Nephron (organoid): ENCODE data around the gene AGAP1.

Experiments
- H3K27ac Mint-ChIP-seq, 3 experiments: 2 replicates each; pipeline ENCODE4 v1.8.0; 2020; ENCODE audit warnings: mixed read lengths in 3 of 3, mild to moderate bottlenecking in 2 of 3, moderate library complexity in 1 of 3
- H3K27me3 Mint-ChIP-seq: 2 replicates; pipeline ENCODE4 v1.8.0; 2021; ENCODE audit warnings: low read depth, mild to moderate bottlenecking, moderate library complexity, mixed read lengths
- H3K36me3 Mint-ChIP-seq: 2 replicates; pipeline ENCODE4 v1.8.0; 2020; ENCODE audit warnings: low read depth, mixed read lengths
- H3K4me1 Mint-ChIP-seq: 2 replicates; pipeline ENCODE4 v1.8.0; 2020; ENCODE audit warnings: mixed read lengths
- H3K4me3 Mint-ChIP-seq, 3 experiments: 2 replicates each; pipeline ENCODE4 v1.8.0; 2020; ENCODE audit warnings: mild to moderate bottlenecking in 3 of 3, mixed read lengths in 3 of 3, moderate library complexity in 2 of 3
- H3K9me3 Mint-ChIP-seq: 2 replicates; pipeline ENCODE4 v1.8.0; 2020; ENCODE audit warnings: mixed read lengths
- TF ChIP-seq, protein P1 (sequence below), 3 experiments: fragments of 200-600 bp; sonication (generic); IDR thresholded peaks; one replicate each; pipeline ENCODE4 v1.5.0; 2021; ENCODE audit warnings: antibody characterized with exemption in 3 of 3; ENCODE audit not compliant: unreplicated experiment in 3 of 3

AGAP1 gene

GRCh38 chr2:235909358-235909757, 415.5 kb downstream of the AGAP1 start:
- Mint-ChIP-seq H3K4me3 (no peak overlapping the region), H3K27ac (no peak overlapping the region), H3K36me3 (peaks cover 26% of the 10 kb centered on the region), H3K9me3 (peaks cover 3% of the 10 kb centered on the region), H3K4me1 (peaks cover 17% of the 10 kb centered on the region), H3K27me3 (peaks cover 9% of the 10 kb centered on the region)
- TF ChIP-seq, protein P1, sequence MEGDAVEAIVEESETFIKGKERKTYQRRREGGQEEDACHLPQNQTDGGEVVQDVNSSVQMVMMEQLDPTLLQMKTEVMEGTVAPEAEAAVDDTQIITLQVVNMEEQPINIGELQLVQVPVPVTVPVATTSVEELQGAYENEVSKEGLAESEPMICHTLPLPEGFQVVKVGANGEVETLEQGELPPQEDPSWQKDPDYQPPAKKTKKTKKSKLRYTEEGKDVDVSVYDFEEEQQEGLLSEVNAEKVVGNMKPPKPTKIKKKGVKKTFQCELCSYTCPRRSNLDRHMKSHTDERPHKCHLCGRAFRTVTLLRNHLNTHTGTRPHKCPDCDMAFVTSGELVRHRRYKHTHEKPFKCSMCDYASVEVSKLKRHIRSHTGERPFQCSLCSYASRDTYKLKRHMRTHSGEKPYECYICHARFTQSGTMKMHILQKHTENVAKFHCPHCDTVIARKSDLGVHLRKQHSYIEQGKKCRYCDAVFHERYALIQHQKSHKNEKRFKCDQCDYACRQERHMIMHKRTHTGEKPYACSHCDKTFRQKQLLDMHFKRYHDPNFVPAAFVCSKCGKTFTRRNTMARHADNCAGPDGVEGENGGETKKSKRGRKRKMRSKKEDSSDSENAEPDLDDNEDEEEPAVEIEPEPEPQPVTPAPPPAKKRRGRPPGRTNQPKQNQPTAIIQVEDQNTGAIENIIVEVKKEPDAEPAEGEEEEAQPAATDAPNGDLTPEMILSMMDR (IDR thresholded peaks at IDR 0.05; ENCODE audit: unreplicated experiment in 3 of 3), result no peak

DNA sequence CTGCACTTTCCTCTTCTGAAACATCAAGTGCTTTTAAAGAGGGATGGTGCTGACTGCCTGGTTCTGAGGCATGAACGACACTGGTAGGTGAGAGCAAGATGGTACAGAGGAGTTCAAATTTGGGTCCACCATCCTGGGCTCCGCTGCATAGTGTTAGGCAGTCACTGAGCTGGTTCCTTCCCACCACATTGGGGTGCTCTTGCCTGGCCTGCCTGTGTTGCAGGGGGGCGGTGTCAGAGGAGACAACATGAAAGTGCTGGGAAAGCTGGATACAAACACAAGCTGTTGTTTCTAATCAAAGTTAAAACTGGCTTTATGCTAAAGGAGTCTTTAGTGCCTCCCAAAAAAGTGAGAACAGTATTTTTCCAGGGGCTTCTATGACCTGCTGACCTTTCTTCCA, 416.2 kb downstream of the AGAP1 start:
- H3K27me3 Mint-ChIP-seq, result peaks cover 12% of the 10 kb centered on the region
- no peak overlapping the region for H3K27ac Mint-ChIP-seq
- H3K4me3 Mint-ChIP-seq, result no peak overlapping the region
- H3K4me1 Mint-ChIP-seq, result peaks cover 17% of the 10 kb centered on the region
- H3K36me3 Mint-ChIP-seq, result peaks cover 33% of the 10 kb centered on the region
- TF ChIP-seq, protein P1 (IDR thresholded peaks at IDR 0.05; ENCODE audit: unreplicated experiment in 3 of 3), result no peak
- peaks cover 7% of the 10 kb centered on the region for H3K9me3 Mint-ChIP-seq

DNA sequence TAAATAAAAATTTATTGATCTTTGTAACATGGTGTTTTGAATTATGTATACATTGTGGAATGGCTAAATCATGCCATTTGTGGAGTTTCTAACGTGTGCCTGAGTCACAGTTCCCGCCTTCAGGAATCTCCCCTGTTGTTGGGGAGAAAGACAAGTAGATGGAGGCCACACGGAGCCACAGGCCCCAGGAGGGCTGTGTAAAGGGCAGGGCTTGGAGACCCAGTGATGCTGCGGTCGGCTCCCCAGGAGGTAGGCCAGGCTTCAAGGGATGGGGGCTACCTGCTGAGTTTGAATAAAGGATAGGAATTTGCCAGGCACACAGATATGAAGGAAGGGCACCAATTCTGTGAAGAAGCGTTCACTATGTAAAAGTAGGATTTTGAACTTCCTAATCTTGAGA, 417.3 kb downstream of the AGAP1 start:
- Mint-ChIP-seq H3K4me1 (peaks cover 17% of the 10 kb centered on the region), H3K36me3 (peaks cover 44% of the 10 kb centered on the region), H3K27ac (no peak overlapping the region), H3K27me3 (peaks cover 9% of the 10 kb centered on the region), H3K4me3 (no peak overlapping the region), H3K9me3 (peaks cover 13% of the 10 kb centered on the region)
- TF ChIP-seq, protein P1 (IDR thresholded peaks at IDR 0.05; ENCODE audit: unreplicated experiment in 3 of 3), result no peak

- Mint-ChIP-seq H3K4me1 (peaks cover 17% of the 10 kb centered on the region), H3K9me3 (peaks cover 13% of the 10 kb centered on the region), H3K36me3 (peaks cover 47% of the 10 kb centered on the region), H3K27me3 (peaks cover 9% of the 10 kb centered on the region), H3K27ac (no peak overlapping the region), H3K4me3 (no peak overlapping the region)
- TF ChIP-seq, protein P1 (IDR thresholded peaks at IDR 0.05; ENCODE audit: unreplicated experiment in 3 of 3), result no peak
These were observed 417.9 kb downstream of the AGAP1 start for GRCh38 chr2:235911633-235912233.

GRCh38 chr2:235914756-235915155, 420.9 kb downstream of the AGAP1 start:
- TF ChIP-seq, protein P1 (IDR thresholded peaks at IDR 0.05; ENCODE audit: unreplicated experiment in 3 of 3), result no peak
- H3K27ac Mint-ChIP-seq, result no peak overlapping the region
- peaks cover 4% of the 10 kb centered on the region for H3K27me3 Mint-ChIP-seq
- H3K4me1 Mint-ChIP-seq, result no peaks in the 10 kb centered on the region
- peaks cover 65% of the 10 kb centered on the region for H3K36me3 Mint-ChIP-seq
- peaks cover 18% of the 10 kb centered on the region for H3K9me3 Mint-ChIP-seq
- H3K4me3 Mint-ChIP-seq, result no peak overlapping the region

GRCh38 chr2:235917506-235917905, 423.7 kb downstream of the AGAP1 start:
- H3K27ac Mint-ChIP-seq, result no peak overlapping the region
- H3K27me3 Mint-ChIP-seq, result peaks cover 4% of the 10 kb centered on the region
- H3K4me1 Mint-ChIP-seq, result no peaks in the 10 kb centered on the region
- peaks cover 21% of the 10 kb centered on the region for H3K9me3 Mint-ChIP-seq
- TF ChIP-seq, protein P1 (IDR thresholded peaks at IDR 0.05; ENCODE audit: unreplicated experiment in 3 of 3), result no peak
- no peak overlapping the region for H3K4me3 Mint-ChIP-seq
- H3K36me3 Mint-ChIP-seq, result peaks cover 73% of the 10 kb centered on the region
